Gastroesophageal sphincter (tissue), 4 donors: ENCODE data around the gene CLIC6. TPM values are rescaled to one million over a fixed set of nuclear protein-coding genes. Genes with fewer than 3 reads are reported as not detected.

ENCODE experiments used
- ATAC-seq: fragments of 150-250 bp; one replicate; pipeline ENCODE4 v1.9.1; 2016; ENCODE audit warnings: mild to moderate bottlenecking, moderate library complexity
- H3K27ac ChIP-seq, 4 donors: fragments of 200-600 bp; sonication (generic) in 3 of 4; 1 replicate in 3 of 4; 2 replicates in 1 of 4; pipeline ENCODE4 v1.5.1; 2016 to 2019
- H3K27me3 ChIP-seq: fragments of 200-600 bp; sonication (generic); one replicate; pipeline ENCODE4 v1.5.1; 2019
- H3K36me3 ChIP-seq, 2 donors: fragments of 200-600 bp; sonication (generic); one replicate each; pipeline ENCODE4 v1.5.1; 2019; ENCODE audit warnings: control low read depth in 1 of 2
- H3K4me1 ChIP-seq, 3 donors: fragments of 200-600 bp; sonication (generic); 1 replicate in 2 of 3; 2 replicates in 1 of 3; pipeline ENCODE4 v1.5.1; 2016 to 2019; ENCODE audit warnings: control low read depth in 2 of 3
- H3K4me3 ChIP-seq, 2 donors: fragments of 200-600 bp; sonication (generic); one replicate each; pipeline ENCODE4 v1.5.1; 2019; ENCODE audit warnings: mild to moderate bottlenecking in 1 of 2, moderate library complexity in 1 of 2
- H3K9me3 ChIP-seq, 3 donors: fragments of 200-600 bp; sonication (generic); one replicate each; pipeline ENCODE4 v1.5.1; 2017 to 2019; ENCODE audit warnings: control low read depth in 2 of 3
- EP300 ChIP-seq: sonication (generic); formaldehyde crosslinking; IDR thresholded peaks from one replicate; pipeline ENCODE4 v1.6.1; 2017; ENCODE audit warnings: antibody characterized with exemption, mild to moderate bottlenecking
- POLR2A ChIP-seq, 2 donors: fragments of 450-650 bp; IDR thresholded peaks; one replicate each; pipeline ENCODE4 v1.6.1; 2017; ENCODE audit warnings: antibody characterized with exemption in 2 of 2, mild to moderate bottlenecking in 2 of 2, moderate library complexity in 1 of 2
- POLR2AphosphoS5 ChIP-seq: sonication (generic); formaldehyde crosslinking; IDR thresholded peaks from one replicate; pipeline ENCODE4 v1.6.1; 2017; ENCODE audit warnings: antibody characterized with exemption
- WGBS, 2 donors: methylation state at CpG; one replicate each; pipeline ENCODE4 v1.1.5; 2018; ENCODE audit warnings: low coverage in 1 of 2; 5-methylcytosine and 5-hydroxymethylcytosine counted together
- total RNA-seq, 4 donors: library from RNA; depleted of rRNA; stranded (reverse); fragments of >200 nt; gene quantifications; one replicate each; pipeline ENCODE4 v1.1.0, GENCODE V29; 2016
- TF ChIP-seq, protein P1 (sequence below), 4 experiments: fragments of 200-600 bp in 2 of 4; fragments of 450-650 bp in 2 of 4; sonication (generic) in 1 of 4; IDR thresholded peaks; one replicate each; pipeline ENCODE4 v1.5.1; 2017 to 2019; ENCODE audit warnings: antibody characterized with exemption in 4 of 4, mild to moderate bottlenecking in 2 of 4, moderate library complexity in 2 of 4

The CLIC6 gene
- total RNA-seq, 4 donors from 2014 or later = 0.54 to 4.6 (median 0.66) TPM

DNA sequence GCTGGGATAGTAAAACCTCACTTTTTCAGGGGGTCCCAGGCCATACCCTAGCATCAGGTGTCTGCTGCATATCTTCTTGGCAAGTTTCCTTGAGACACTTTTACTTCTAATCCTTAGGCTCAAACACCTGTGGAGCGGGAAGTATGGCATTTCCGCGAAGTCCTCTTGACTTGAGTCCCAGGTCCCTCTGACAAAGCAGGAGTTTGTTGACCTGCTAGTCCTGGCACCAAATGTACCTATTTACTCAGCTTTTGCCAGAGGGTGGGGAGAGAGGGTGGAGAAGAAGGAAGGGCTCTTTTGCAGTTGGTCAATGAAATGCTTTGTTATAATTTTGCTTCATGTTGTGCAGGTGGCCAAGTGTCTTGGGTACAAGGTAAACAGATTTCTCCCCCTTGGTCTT, 59.7 kb downstream of the CLIC6 start:
- no peaks in the 10 kb centered on the region for H3K36me3 ChIP-seq
- H3K4me3 ChIP-seq = no peak overlapping the region
- no peak for ATAC-seq
- H3K27ac ChIP-seq = no peak overlapping the region
- H3K27me3 ChIP-seq = peaks cover 9% of the 10 kb centered on the region
- no peaks in the 10 kb centered on the region for H3K9me3 ChIP-seq
- no CpG with 5 or more reads among the region's 3 CpGs for WGBS, 2 donors
- no peaks in the 10 kb centered on the region for H3K4me1 ChIP-seq
- no peak for TF ChIP-seq EP300
- TF ChIP-seq, protein P1, sequence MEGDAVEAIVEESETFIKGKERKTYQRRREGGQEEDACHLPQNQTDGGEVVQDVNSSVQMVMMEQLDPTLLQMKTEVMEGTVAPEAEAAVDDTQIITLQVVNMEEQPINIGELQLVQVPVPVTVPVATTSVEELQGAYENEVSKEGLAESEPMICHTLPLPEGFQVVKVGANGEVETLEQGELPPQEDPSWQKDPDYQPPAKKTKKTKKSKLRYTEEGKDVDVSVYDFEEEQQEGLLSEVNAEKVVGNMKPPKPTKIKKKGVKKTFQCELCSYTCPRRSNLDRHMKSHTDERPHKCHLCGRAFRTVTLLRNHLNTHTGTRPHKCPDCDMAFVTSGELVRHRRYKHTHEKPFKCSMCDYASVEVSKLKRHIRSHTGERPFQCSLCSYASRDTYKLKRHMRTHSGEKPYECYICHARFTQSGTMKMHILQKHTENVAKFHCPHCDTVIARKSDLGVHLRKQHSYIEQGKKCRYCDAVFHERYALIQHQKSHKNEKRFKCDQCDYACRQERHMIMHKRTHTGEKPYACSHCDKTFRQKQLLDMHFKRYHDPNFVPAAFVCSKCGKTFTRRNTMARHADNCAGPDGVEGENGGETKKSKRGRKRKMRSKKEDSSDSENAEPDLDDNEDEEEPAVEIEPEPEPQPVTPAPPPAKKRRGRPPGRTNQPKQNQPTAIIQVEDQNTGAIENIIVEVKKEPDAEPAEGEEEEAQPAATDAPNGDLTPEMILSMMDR (IDR thresholded peaks at IDR 0.05) = no peak
- no peak for TF ChIP-seq POLR2A (IDR thresholded peaks at IDR 0.05)
- no peak for TF ChIP-seq POLR2AphosphoS5

GRCh38 chr21:34730194-34730593, 61.4 kb downstream of the CLIC6 start:
- 75 to 79% methylated on average over 7 of the region's 7 CpGs for WGBS, 2 donors
- no peak overlapping the region for H3K27ac ChIP-seq
- no peak overlapping the region for H3K4me3 ChIP-seq
- TF ChIP-seq EP300 (no peak), POLR2AphosphoS5 (no peak), POLR2A (IDR thresholded peaks at IDR 0.05) (no peak)
- TF ChIP-seq, protein P1 (IDR thresholded peaks at IDR 0.05) = no peak
- no peaks in the 10 kb centered on the region for H3K36me3 ChIP-seq
- no peak for ATAC-seq
- H3K27me3 ChIP-seq = peaks cover 10% of the 10 kb centered on the region
- no peaks in the 10 kb centered on the region for H3K4me1 ChIP-seq
- no peaks in the 10 kb centered on the region for H3K9me3 ChIP-seq

DNA sequence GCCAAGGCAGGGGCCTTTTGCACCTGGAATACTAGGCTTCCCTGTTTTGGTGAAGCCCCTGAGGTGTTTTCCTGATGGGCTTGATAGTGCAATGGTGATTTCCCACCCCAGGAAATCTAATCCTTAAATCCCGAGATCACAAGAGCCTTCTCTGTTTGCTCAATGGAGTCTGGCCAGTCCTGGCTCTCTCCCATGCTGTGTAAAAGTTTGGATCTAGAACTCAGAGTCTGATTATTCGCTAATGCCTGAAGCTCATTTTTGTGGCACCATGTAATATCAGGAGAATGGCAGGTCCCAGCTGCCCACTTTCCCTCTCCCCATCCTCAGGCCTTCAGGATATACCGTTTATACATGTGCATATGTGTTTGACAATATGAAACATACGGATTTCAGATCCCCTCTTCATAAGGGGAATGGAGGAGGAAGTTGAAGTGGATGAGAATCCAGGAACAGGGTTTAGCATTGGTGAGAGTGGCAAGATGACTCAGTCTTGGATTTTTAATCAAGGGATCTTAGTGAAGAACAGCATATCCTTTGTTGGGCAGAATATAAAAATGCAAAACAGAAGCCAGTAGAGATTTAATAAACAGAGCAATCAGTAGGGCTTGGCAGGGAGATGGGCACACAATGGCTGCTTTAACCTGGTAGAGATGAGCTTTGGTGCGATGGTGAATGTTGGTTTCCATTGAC, 62.1 kb downstream of the CLIC6 start:
- Histone ChIP-seq H3K27ac (no peak overlapping the region), H3K36me3 (no peaks in the 10 kb centered on the region), H3K9me3 (no peaks in the 10 kb centered on the region), H3K4me3 (no peak overlapping the region), H3K27me3 (peaks cover 8% of the 10 kb centered on the region), H3K4me1 (no peaks in the 10 kb centered on the region)
- TF ChIP-seq POLR2AphosphoS5 = no peak
- TF ChIP-seq EP300 = no peak
- TF ChIP-seq, protein P1 (IDR thresholded peaks at IDR 0.05) = no peak
- TF ChIP-seq POLR2A (IDR thresholded peaks at IDR 0.05) = no peak
- ATAC-seq = no peak
- WGBS, 2 donors = 74 to 85% methylated on average over 3 to 4 of the region's 5 CpGs

- no peak for TF ChIP-seq EP300
- no peak for TF ChIP-seq POLR2A (IDR thresholded peaks at IDR 0.05)
- TF ChIP-seq, protein P1 (IDR thresholded peaks at IDR 0.05) = no peak
- TF ChIP-seq POLR2AphosphoS5 = no peak
- no peak overlapping the region for H3K4me3 ChIP-seq
- peaks cover 6% of the 10 kb centered on the region for H3K27me3 ChIP-seq
- no peaks in the 10 kb centered on the region for H3K4me1 ChIP-seq
- 83 to 90% methylated on average over 4 of the region's 4 CpGs for WGBS, 2 donors
- no peaks in the 10 kb centered on the region for H3K9me3 ChIP-seq
- no peak for ATAC-seq
- no peak overlapping the region for H3K27ac ChIP-seq
- no peaks in the 10 kb centered on the region for H3K36me3 ChIP-seq
Observed at GRCh38 chr21:34732388-34732821, 63.6 kb downstream of the CLIC6 start.

GRCh38 chr21:34733852-34734251, 65.1 kb downstream of the CLIC6 start:
- no peaks in the 10 kb centered on the region for H3K4me1 ChIP-seq
- no peak for ATAC-seq
- WGBS, 2 donors = 83 to 95% methylated on average over 4 of the region's 4 CpGs
- no peaks in the 10 kb centered on the region for H3K9me3 ChIP-seq
- H3K27ac ChIP-seq = no peak overlapping the region
- H3K36me3 ChIP-seq = no peaks in the 10 kb centered on the region
- H3K4me3 ChIP-seq = no peak overlapping the region
- no peak for TF ChIP-seq POLR2AphosphoS5
- TF ChIP-seq, protein P1 (IDR thresholded peaks at IDR 0.05) = no peak
- no peak for TF ChIP-seq EP300
- no peak for TF ChIP-seq POLR2A (IDR thresholded peaks at IDR 0.05)
- H3K27me3 ChIP-seq = peaks cover 12% of the 10 kb centered on the region
